H1 (cell line): Measurements from ENCODE around the gene RSRC2. TPM values are rescaled to one million over a fixed set of nuclear protein-coding genes. Genes with fewer than 3 reads are reported as not detected.

Source experiments
- CTCF ChIA-PET: fragments of 300-600 bp; sonication (Branson Sonifier 250); formaldehyde crosslinking; loops from one replicate; lab custom pipeline; 2021; ENCODE audit not compliant: partially characterized antibody; lab: Charles Lee
- POLR2A ChIA-PET: fragments of 300-600 bp; sonication (Branson Sonifier 250); formaldehyde crosslinking; loops from one replicate; lab custom pipeline; 2021; ENCODE audit warnings: inconsistent platforms; ENCODE audit not compliant: partially characterized antibody; lab: Charles Lee
- DNase-seq, 2 experiments: peaks; one replicate each; pipeline versions ENCODE4 v3.0.0 to v3.0.0-alpha.2; 2010 to 2022; ENCODE audit warnings: low spot score in 2 of 2, low read depth in 1 of 2, mixed read lengths in 1 of 2
- FAIRE-seq: peaks from 2 replicates; lab custom pipeline; 2011; peaks lifted over from hg19 to GRCh38; lab: Jason Lieb, UNC
- H2AFZ ChIP-seq: 2 replicates; pipeline ENCODE4 v1.8.1; 2012; ENCODE audit warnings: low read length, inconsistent platforms
- H2AK5ac ChIP-seq: 2 replicates; pipeline ENCODE4 v1.6.1; 2013; ENCODE audit warnings: low read depth, low read length
- H2BK120ac ChIP-seq: replicated peaks from 2 replicates; pipeline ENCODE3; 2013; ENCODE audit warnings: low read depth, low read length, inconsistent platforms
- H2BK12ac ChIP-seq: 2 replicates; pipeline ENCODE4 v1.6.1; 2013; ENCODE audit warnings: low read depth, low read length
- H2BK15ac ChIP-seq: 2 replicates; pipeline ENCODE4 v1.6.1; 2013; ENCODE audit warnings: low read length
- H2BK20ac ChIP-seq: 2 replicates; pipeline ENCODE4 v1.6.1; 2013; ENCODE audit warnings: low read length
- H2BK5ac ChIP-seq: 2 replicates; pipeline ENCODE4 v1.6.1; 2013; ENCODE audit warnings: low read depth, low read length
- H3K14ac ChIP-seq: 2 replicates; pipeline ENCODE4 v1.6.1; 2013; ENCODE audit warnings: inconsistent platforms; ENCODE audit not compliant: insufficient read length
- H3K18ac ChIP-seq: 2 replicates; pipeline ENCODE4 v1.6.1; 2013; ENCODE audit warnings: low read length; ENCODE audit errors: extremely low read depth
- H3K23ac ChIP-seq: 2 replicates; pipeline ENCODE4 v1.6.1; 2013; ENCODE audit warnings: inconsistent platforms; ENCODE audit not compliant: insufficient read length
- H3K23me2 ChIP-seq: 2 replicates; pipeline ENCODE4 v1.6.1; 2013; ENCODE audit warnings: low read depth, low read length
- H3K27ac ChIP-seq: 2 replicates; pipeline ENCODE4 v1.6.1; 2011; ENCODE audit warnings: low read depth, low read length, inconsistent platforms
- H3K27me3 ChIP-seq, 4 experiments: replicated peaks in 1 of 4; 1 replicate in 1 of 4; 2 replicates in 3 of 4; pipeline versions ENCODE4 v1.6.1 to v1.8.1; 2011 to 2013; ENCODE audit warnings: low read length in 3 of 4, mild to moderate bottlenecking in 3 of 4, inconsistent platforms in 2 of 4, mixed read lengths in 2 of 4, moderate library complexity in 1 of 4; ENCODE audit not compliant: control insufficient read depth in 3 of 4, insufficient read depth in 3 of 4; ENCODE audit errors: extremely low read depth in 1 of 4
- H3K36me3 ChIP-seq, 4 experiments: 2 replicates each; pipeline versions ENCODE4 v1.6.1 to v1.8.1; 2011 to 2013; ENCODE audit warnings: mild to moderate bottlenecking in 4 of 4, low read length in 3 of 4, moderate library complexity in 2 of 4, control low read depth in 1 of 4, inconsistent platforms in 1 of 4; ENCODE audit not compliant: insufficient read depth in 4 of 4, control insufficient read depth in 2 of 4
- H3K4ac ChIP-seq: replicated peaks from 2 replicates; pipeline ENCODE3; 2013; ENCODE audit warnings: low read length, low read depth, mixed read lengths, inconsistent platforms; ENCODE audit not compliant: insufficient read length
- H3K4me1 ChIP-seq, 4 experiments: replicated peaks in 1 of 4; 1 replicate in 1 of 4; 2 replicates in 3 of 4; pipeline versions ENCODE4 v1.6.1 to v1.8.1; 2011 to 2013; ENCODE audit warnings: low read length in 3 of 4, inconsistent platforms in 2 of 4, mixed read lengths in 1 of 4; ENCODE audit not compliant: insufficient read depth in 4 of 4, control insufficient read depth in 3 of 4
- H3K4me2 ChIP-seq, 2 experiments: 2 replicates each; pipeline versions ENCODE4 v1.6.1 to v1.8.1; 2011 to 2013; ENCODE audit warnings: low read depth in 2 of 2, low read length in 2 of 2, control low read depth in 1 of 2, inconsistent platforms in 1 of 2, mild to moderate bottlenecking in 1 of 2; ENCODE audit not compliant: insufficient read depth in 1 of 2
- H3K4me3 ChIP-seq, 4 experiments: fragments of 200-600, 300-600 bp in 1 of 4; sonication (generic), shearing (Covaris generic), sonication (Bioruptor Twin) in 1 of 4; 2 replicates each; pipeline versions ENCODE4 v1.5.1 to v1.8.1; 2011 to 2016; ENCODE audit warnings: low read length in 4 of 4, low read depth in 3 of 4, control low read depth in 2 of 4, inconsistent platforms in 2 of 4, mild to moderate bottlenecking in 2 of 4, mixed read lengths in 1 of 4, moderate library complexity in 1 of 4; ENCODE audit not compliant: insufficient read depth in 2 of 4; ENCODE audit errors: extremely low read depth in 1 of 4
- H3K56ac ChIP-seq: replicated peaks from 2 replicates; pipeline ENCODE3; 2013; ENCODE audit warnings: low read depth, mild to moderate bottlenecking, mixed read lengths, low read length, inconsistent platforms; ENCODE audit not compliant: insufficient read length
- H3K79me1 ChIP-seq: 2 replicates; pipeline ENCODE4 v1.6.1; 2013; ENCODE audit warnings: low read depth, low read length, control low read depth
- H3K79me2 ChIP-seq, 2 experiments: 2 replicates each; pipeline versions ENCODE4 v1.6.1 to v1.8.1; 2012 to 2013; ENCODE audit warnings: low read length in 2 of 2, mild to moderate bottlenecking in 2 of 2, inconsistent platforms in 1 of 2; ENCODE audit not compliant: insufficient read depth in 2 of 2, control insufficient read depth in 1 of 2
- H3K9ac ChIP-seq, 4 experiments: replicated peaks in 1 of 4; 1 replicate in 1 of 4; 2 replicates in 3 of 4; pipeline versions ENCODE4 v1.6.1 to v1.8.1; 2011 to 2013; ENCODE audit warnings: low read depth in 3 of 4, low read length in 3 of 4, control low read depth in 2 of 4, mild to moderate bottlenecking in 2 of 4, moderate library complexity in 2 of 4, inconsistent platforms in 1 of 4; ENCODE audit errors: extremely low read depth in 1 of 4
- H3K9me3 ChIP-seq, 2 experiments: 2 replicates each; pipeline versions ENCODE4 v1.6.1 to v1.8.1; 2012 to 2013; ENCODE audit warnings: mild to moderate bottlenecking in 2 of 2, moderate library complexity in 2 of 2, control low read depth in 1 of 2, inconsistent platforms in 1 of 2, low read depth in 1 of 2, low read length in 1 of 2, mixed read lengths in 1 of 2; ENCODE audit not compliant: insufficient read depth in 2 of 2
- H4K20me1 ChIP-seq, 2 experiments: replicated peaks in 1 of 2; 2 replicates each; pipeline versions ENCODE3 to v1.8.1; 2011 to 2013; ENCODE audit warnings: inconsistent platforms in 2 of 2, low read length in 2 of 2, mild to moderate bottlenecking in 1 of 2; ENCODE audit not compliant: insufficient read depth in 2 of 2, control insufficient read depth in 1 of 2
- H4K5ac ChIP-seq: 2 replicates; pipeline ENCODE4 v1.6.1; 2013; ENCODE audit warnings: low read length, low read depth, mixed read lengths, inconsistent platforms; ENCODE audit not compliant: insufficient read length
- H4K8ac ChIP-seq: 2 replicates; pipeline ENCODE4 v1.8.0; 2013; ENCODE audit warnings: mild to moderate bottlenecking, moderate library complexity, low read length, inconsistent platforms; ENCODE audit not compliant: insufficient read depth; ENCODE audit errors: extremely low read depth
- H4K91ac ChIP-seq: replicated peaks from 2 replicates; pipeline ENCODE3; 2013; ENCODE audit warnings: low read length, mixed read lengths, inconsistent platforms; ENCODE audit not compliant: insufficient read length
- EP300 ChIP-seq, 2 experiments: IDR thresholded peaks; 1 replicate in 1 of 2; 2 replicates in 1 of 2; pipeline ENCODE4 v1.6.1; 2011 to 2012; ENCODE audit warnings: low read depth in 2 of 2, low read length in 2 of 2, mild to moderate bottlenecking in 2 of 2, borderline replicate concordance in 1 of 2, inconsistent platforms in 1 of 2, moderate library complexity in 1 of 2
- EZH2 ChIP-seq: fragments of 200-600 bp; sonication (generic); IDR thresholded peaks from 2 replicates; pipeline ENCODE4 v1.7.1; 2012; ENCODE audit warnings: low read depth, mild to moderate bottlenecking, moderate library complexity, low read length, inconsistent platforms; ENCODE audit not compliant: severe bottlenecking
- HDAC6 ChIP-seq: IDR thresholded peaks from one replicate; pipeline ENCODE4 v1.7.1; 2012; ENCODE audit warnings: low read depth, mild to moderate bottlenecking, inconsistent platforms, low read length, moderate library complexity
- RBBP5 ChIP-seq: IDR thresholded peaks from 2 replicates; pipeline ENCODE4 v1.7.1; 2012; ENCODE audit warnings: low read depth, mild to moderate bottlenecking, inconsistent platforms, low read length, moderate library complexity, borderline replicate concordance
- SUZ12 ChIP-seq: fragments of 200-600 bp; sonication (generic); IDR thresholded peaks from 2 replicates; pipeline ENCODE4 v1.6.1; 2012; ENCODE audit warnings: mild to moderate bottlenecking, inconsistent platforms, low read length, moderate library complexity, mixed read lengths
- TAF1 ChIP-seq: IDR thresholded peaks from 2 replicates; pipeline ENCODE4 v1.6.1; 2011; ENCODE audit warnings: mild to moderate bottlenecking, low read depth, low read length
- TCF12 ChIP-seq: IDR thresholded peaks from 2 replicates; pipeline ENCODE4 v1.6.1; 2011; ENCODE audit warnings: low read depth, mild to moderate bottlenecking, low read length
- TEAD4 ChIP-seq: IDR thresholded peaks from 2 replicates; pipeline ENCODE4 v1.6.1; 2012; ENCODE audit warnings: low read depth, low read length, inconsistent platforms, mixed read lengths
- WGBS, 2 experiments: shearing (Covaris generic) in 1 of 2; methylation state at CpG; one replicate each; pipeline versions ENCODE4 v1.1.6 to v1.1.7; 2013 to 2015; ENCODE audit warnings: low lambda C conversion rate in 2 of 2, mixed read lengths in 2 of 2, inconsistent platforms in 1 of 2, low coverage in 1 of 2, missing lambda C conversion rate in 1 of 2; ENCODE audit not compliant: insufficient replicate concordance in 2 of 2, insufficient coverage in 1 of 2, insufficient read length in 1 of 2; ENCODE audit errors: extremely low coverage in 1 of 2, missing lambda C conversion rate in 1 of 2; 5-methylcytosine and 5-hydroxymethylcytosine counted together
- polyA plus RNA-seq, 7 experiments: library from polyadenylated mRNA; depleted of rRNA in 3 of 7; stranded (reverse) in 5 of 7; unstranded in 2 of 7; fragments of >200 nt in 5 of 7; fragments of 200-250 nt in 2 of 7; gene quantifications; 1 replicate in 5 of 7; 2 replicates in 1 of 7; 4 replicates in 1 of 7; pipeline versions ENCODE4 v1.2.1 to v1.2.3, GENCODE V29; 2011 to 2013; ENCODE audit warnings: missing spikeins in 2 of 7, mixed read lengths in 2 of 7
- total RNA-seq: library from RNA; stranded (reverse); fragmentation: NEBNext Ultra II Directional; extraction: Animal tissue kit (Norgen Biotek cat#: 25700); gene quantifications from 2 replicates; pipeline ENCODE4 v1.2.1, GENCODE V29; 2021
- TF ChIP-seq, protein P1 (sequence below): IDR thresholded peaks from 2 replicates; pipeline ENCODE4 v1.6.1; 2012; ENCODE audit warnings: inconsistent platforms

The RSRC2 gene
- total and polyA plus RNA-seq, 2 of the 8 experiments (the other 6 are each of a cell fraction or from before 2014, with no cell fraction given), result 15.9 to 71.4 TPM

DNA sequence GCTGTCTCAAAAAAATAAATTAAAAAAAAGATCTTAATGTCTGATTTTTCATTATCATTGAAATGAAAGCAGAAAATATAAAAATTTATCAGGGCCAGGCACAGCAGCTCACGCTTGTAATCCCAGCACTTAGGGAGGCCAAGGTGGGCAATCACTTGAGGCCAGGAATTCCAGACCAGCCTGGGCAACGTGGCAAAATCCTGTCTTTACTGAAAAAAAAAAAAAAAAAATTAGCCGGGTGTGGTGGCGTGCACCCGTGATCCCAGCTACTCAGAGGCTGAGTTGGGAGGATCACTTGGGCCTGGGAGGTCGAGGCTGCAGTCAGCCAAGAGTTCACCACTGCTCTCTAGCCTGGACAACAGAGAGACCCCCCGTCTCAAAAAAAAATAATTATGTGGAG, 66.7 kb downstream of the RSRC2 start:
- no peaks in the 10 kb centered on the region for H4K20me1 ChIP-seq
- no peaks in the 10 kb centered on the region for H3K79me2 ChIP-seq
- H3K36me3 ChIP-seq, result no peaks in the 10 kb centered on the region
- FAIRE-seq, result no peak
- no peak overlapping the region for H4K5ac ChIP-seq
- H4K8ac ChIP-seq, result no peak overlapping the region
- no peak overlapping the region for H2AFZ ChIP-seq
- no peak overlapping the region for H3K9ac ChIP-seq
- H3K23me2 ChIP-seq, result no peaks in the 10 kb centered on the region
- H3K18ac ChIP-seq, result no peak overlapping the region
- H4K91ac ChIP-seq, result no peak overlapping the region
- no peaks in the 10 kb centered on the region for H3K27me3 ChIP-seq
- no peak overlapping the region for H2BK15ac ChIP-seq
- POLR2A ChIA-PET, result interaction anchor here (0.7 kb wide), 1 partner anchor 8 kb away, joined by 7 read pairs; no protein-coding TSS in a partner anchor
- DNase-seq, result no peak
- H3K4me2 ChIP-seq, result no peak overlapping the region
- H3K27ac ChIP-seq, result no peak overlapping the region
- CTCF ChIA-PET, result interaction anchor here (1.3 to 2.0 kb wide), 2 partner anchors 10 to 12 kb away, joined by 5 read pairs; no protein-coding TSS in a partner anchor
- H3K23ac ChIP-seq, result no peak overlapping the region
- H2BK12ac ChIP-seq, result no peak overlapping the region
- H3K79me1 ChIP-seq, result no peaks in the 10 kb centered on the region
- no peak overlapping the region for H3K4ac ChIP-seq
- H2AK5ac ChIP-seq, result no peak overlapping the region
- H3K56ac ChIP-seq, result no peak overlapping the region
- no peak overlapping the region for H2BK20ac ChIP-seq
- no peak overlapping the region for H2BK120ac ChIP-seq
- no peak overlapping the region for H3K4me3 ChIP-seq
- 87% methylated on average over 7 of the region's 7 CpGs; no CpG with 5 or more reads in 1 of the 2 experiments for WGBS, 2 experiments
- no peaks in the 10 kb centered on the region for H3K4me1 ChIP-seq
- H2BK5ac ChIP-seq, result no peak overlapping the region
- no peaks in the 10 kb centered on the region for H3K9me3 ChIP-seq
- no peak overlapping the region for H3K14ac ChIP-seq
- TF ChIP-seq SUZ12, result no peak
- TF ChIP-seq, protein P1, sequence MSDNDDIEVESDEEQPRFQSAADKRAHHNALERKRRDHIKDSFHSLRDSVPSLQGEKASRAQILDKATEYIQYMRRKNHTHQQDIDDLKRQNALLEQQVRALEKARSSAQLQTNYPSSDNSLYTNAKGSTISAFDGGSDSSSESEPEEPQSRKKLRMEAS, result no peak
- TF ChIP-seq TAF1, result no peak
- no peak for TF ChIP-seq HDAC6
- TF ChIP-seq TEAD4, result no peak
- no peak for TF ChIP-seq EZH2
- no peak for TF ChIP-seq EP300 (IDR thresholded peaks at IDR 0.05; ENCODE audit: borderline replicate concordance in 1 of 2, low read depth in 2 of 2, low read length in 2 of 2)
- no peak for TF ChIP-seq RBBP5
- no peak for TF ChIP-seq TCF12
